ENCODE results near the gene SELENOH. TPM values are rescaled to one million over a fixed set of nuclear protein-coding genes. Genes with fewer than 3 reads are reported as not detected.
A peak's percentile ranks its signal among the peaks of the same experiment; 100 is the strongest.
"Not testable (repeated sequence)": the region's sequence is repeated elsewhere in the genome, so short reads cannot be mapped to it uniquely, and the experiment has no call there.

The SELENOH gene
- total RNA-seq, result 77.5 TPM

GRCh38 chr11:57741132-57742086 is at the start of gene SELENOH:
TSS of gene SELENOH (plus strand) at chr11:57741491. CDS start at chr11:57741596, 105 bp downstream.
- intact Hi-C loops (cut with DNase I), result loop anchor here (10.0 kb wide), 1 partner anchor 63 kb away; no protein-coding TSS in a partner anchor

GRCh38 chr11:57698843-57699365 is 42.4 kb upstream of the SELENOH start:
- intact Hi-C loops (cut with DNase I), result no loop called here
- ATAC-seq, result no peak
- no peak for DNase-seq (ENCODE audit: low spot score)

More at GRCh38 chr11:57741132-57742086, at the start of gene SELENOH:
- DNase-seq (ENCODE audit: low spot score) (peak; percentile 96), ATAC-seq (peak; percentile 99)

- intact Hi-C loops (cut with DNase I), result no loop called here
- ATAC-seq (no peak), DNase-seq (ENCODE audit: low spot score) (no peak)
These were observed 41.5 kb upstream of the SELENOH start for GRCh38 chr11:57699813-57700212.

GRCh38 chr11:57700425-57700824 is 40.9 kb upstream of the SELENOH start:
- ATAC-seq, result no peak
- DNase-seq (ENCODE audit: low spot score), result no peak
- intact Hi-C loops (cut with DNase I), result no loop called here

GRCh38 chr11:57703341-57703740 is 38.0 kb upstream of the SELENOH start:
- no peak for DNase-seq (ENCODE audit: low spot score)
- intact Hi-C loops (cut with DNase I), result no loop called here
- ATAC-seq, result peak; percentile 17

- no peak for ATAC-seq
- DNase-seq (ENCODE audit: low spot score), result no peak
- intact Hi-C loops (cut with DNase I), result no loop called here
These were observed 36.4 kb upstream of the SELENOH start for GRCh38 chr11:57704932-57705331.

GRCh38 chr11:57705432-57705831 is 35.9 kb upstream of the SELENOH start:
- ATAC-seq; DNase-seq (ENCODE audit: low spot score); intact Hi-C loops (cut with DNase I): not testable (repeated sequence)

GRCh38 chr11:57709802-57710367 is 31.4 kb upstream of the SELENOH start:
- intact Hi-C loops (cut with DNase I), result no loop called here
- DNase-seq (ENCODE audit: low spot score), result no peak
- no peak for ATAC-seq

- intact Hi-C loops (cut with DNase I), result no loop called here
- ATAC-seq, result peak; percentile 71
- peak; percentile 88 for DNase-seq (ENCODE audit: low spot score)
These were observed 29.7 kb upstream of the SELENOH start, which contains the start of gene MED19 for GRCh38 chr11:57711414-57712255. TSS of gene MED19 (minus strand) at chr11:57712215. CDS start at chr11:57712179, 36 bp downstream.

GRCh38 chr11:57712256-57713150 is 28.8 kb upstream of the SELENOH start, which contains the start of gene TMX2:
TSS of gene TMX2 (plus strand) at chr11:57712593. CDS start at chr11:57712619, 26 bp downstream.
- ATAC-seq (peak; percentile 98), DNase-seq (ENCODE audit: low spot score) (peak; percentile 94)
- intact Hi-C loops (cut with DNase I), result no loop called here

GRCh38 chr11:57713835-57714234 is 27.5 kb upstream of the SELENOH start:
- DNase-seq (ENCODE audit: low spot score) (no peak), ATAC-seq (no peak)
- intact Hi-C loops (cut with DNase I), result no loop called here

GRCh38 chr11:57716726-57717125 is 24.6 kb upstream of the SELENOH start:
- DNase-seq (ENCODE audit: low spot score); intact Hi-C loops (cut with DNase I): not testable (repeated sequence)

GRCh38 chr11:57727185-57727584 is 14.1 kb upstream of the SELENOH start:
- DNase-seq (ENCODE audit: low spot score) (no peak), ATAC-seq (no peak)
- intact Hi-C loops (cut with DNase I), result no loop called here

More at GRCh38 chr11:57716726-57717125, 24.6 kb upstream of the SELENOH start:
- not testable (repeated sequence) for ATAC-seq

- intact Hi-C loops (cut with DNase I), result no loop called here
- no peak for DNase-seq (ENCODE audit: low spot score)
- no peak for ATAC-seq
These were observed 12.5 kb upstream of the SELENOH start for GRCh38 chr11:57728829-57729228.

GRCh38 chr11:57729479-57729878 is 11.8 kb upstream of the SELENOH start:
- DNase-seq (ENCODE audit: low spot score) (no peak), ATAC-seq (no peak)
- intact Hi-C loops (cut with DNase I), result no loop called here

- no peak for ATAC-seq
- DNase-seq (ENCODE audit: low spot score), result no peak
- intact Hi-C loops (cut with DNase I), result no loop called here
These were observed 8.6 kb upstream of the SELENOH start for GRCh38 chr11:57732661-57733060.

- intact Hi-C loops (cut with DNase I), result no loop called here
- DNase-seq (ENCODE audit: low spot score), result no peak
- no peak for ATAC-seq
These were observed 5.5 kb upstream of the SELENOH start for GRCh38 chr11:57735619-57736298.

Data from sciatic nerve (tissue), 2 donors.